GM23338 (cell line): ENCODE measurements around the gene PARP1. TPM values are rescaled to one million over a fixed set of nuclear protein-coding genes. Genes with fewer than 3 reads are reported as not detected.

Source experiments
- ATAC-seq: fragments of 200-7000 bp; cut with Tn5 transposase; 3 replicates; pipeline ENCODE4 v1.9.1; 2020
- DNase-seq: peaks from one replicate; pipeline ENCODE4 v3.0.0-alpha.2; 2015; ENCODE audit warnings: low spot score
- H2AFZ ChIP-seq: fragments of 200-600 bp; sonication (generic); 2 replicates; pipeline ENCODE4 v1.8.0; 2016; ENCODE audit warnings: antibody characterized with exemption, mild to moderate bottlenecking, moderate library complexity
- H3F3A ChIP-seq: fragments of 200-600 bp; sonication (generic); replicated peaks from 2 replicates; pipeline ENCODE4 v1.8.0; 2017; ENCODE audit warnings: antibody characterized with exemption, mixed run types, low read depth
- H3K27ac ChIP-seq: fragments of 200-600 bp; sonication (generic); 2 replicates; pipeline ENCODE4 v1.6.1; 2016; ENCODE audit warnings: low read depth
- H3K27me3 ChIP-seq: fragments of 200-600 bp; sonication (generic); 2 replicates; pipeline ENCODE4 v1.8.0; 2016; ENCODE audit warnings: mild to moderate bottlenecking, mixed run types, moderate library complexity; ENCODE audit not compliant: insufficient read depth
- H3K36me3 ChIP-seq: fragments of 200-600 bp; sonication (generic); 2 replicates; pipeline ENCODE4 v1.8.0; 2016; ENCODE audit warnings: mild to moderate bottlenecking; ENCODE audit not compliant: insufficient read depth
- H3K4me1 ChIP-seq: fragments of 200-600 bp; sonication (generic); 2 replicates; pipeline ENCODE4 v1.8.0; 2016; ENCODE audit warnings: mild to moderate bottlenecking, moderate library complexity; ENCODE audit not compliant: insufficient read depth
- H3K4me2 ChIP-seq: fragments of 200-600 bp; sonication (generic); 2 replicates; pipeline ENCODE4 v1.7.1; 2017; ENCODE audit warnings: mixed run types
- H3K4me3 ChIP-seq: fragments of 200-600 bp; sonication (generic); 2 replicates; pipeline ENCODE4 v1.6.1; 2016; ENCODE audit warnings: mixed run types
- H3K79me2 ChIP-seq: fragments of 200-600 bp; sonication (generic); replicated peaks from 2 replicates; pipeline ENCODE4 v1.8.0; 2017; ENCODE audit warnings: mild to moderate bottlenecking; ENCODE audit not compliant: insufficient read depth
- H3K9me2 ChIP-seq: fragments of 200-600 bp; sonication (generic); 2 replicates; pipeline ENCODE4 v1.8.0; 2017; ENCODE audit not compliant: insufficient read depth
- H4K20me1 ChIP-seq: fragments of 200-600 bp; sonication (generic); replicated peaks from 2 replicates; pipeline ENCODE4 v1.8.0; 2017; ENCODE audit warnings: mild to moderate bottlenecking; ENCODE audit not compliant: insufficient read depth
- H3K27ac Mint-ChIP-seq: 2 replicates; pipeline ENCODE4 v1.8.0; 2020; ENCODE audit warnings: inconsistent platforms, mild to moderate bottlenecking, moderate library complexity, mixed read lengths
- H3K27me3 Mint-ChIP-seq: 3 replicates; pipeline ENCODE4 v1.8.0; 2022; ENCODE audit warnings: low read depth, mild to moderate bottlenecking, moderate library complexity, mixed read lengths, inconsistent platforms; ENCODE audit not compliant: insufficient read depth, poor library complexity
- H3K36me3 Mint-ChIP-seq: 3 replicates; pipeline ENCODE4 v1.8.0; 2021; ENCODE audit warnings: low read depth, mild to moderate bottlenecking, inconsistent platforms, moderate library complexity, mixed read lengths
- H3K4me1 Mint-ChIP-seq: 3 replicates; pipeline ENCODE4 v1.8.0; 2020; ENCODE audit warnings: mild to moderate bottlenecking, inconsistent platforms, mixed read lengths
- H3K4me3 Mint-ChIP-seq: 3 replicates; pipeline ENCODE4 v1.8.0; 2021; ENCODE audit warnings: moderate library complexity, mild to moderate bottlenecking, inconsistent platforms, mixed read lengths
- H3K9me3 Mint-ChIP-seq: 3 replicates; pipeline ENCODE4 v1.8.0; 2020; ENCODE audit warnings: moderate library complexity, mild to moderate bottlenecking, inconsistent platforms, mixed read lengths
- CREB1 ChIP-seq: fragments of 250-450 bp; sonication (Bioruptor Pico); IDR thresholded peaks from 2 replicates; pipeline ENCODE4 v1.5.0; 2020; ENCODE audit warnings: low read depth, mild to moderate bottlenecking, moderate library complexity
- EZH2 ChIP-seq: fragments of 200-600 bp; sonication (generic); IDR thresholded peaks from one replicate; pipeline ENCODE4 v1.8.0; 2017; ENCODE audit warnings: antibody characterized with exemption, mild to moderate bottlenecking, low read depth; ENCODE audit not compliant: unreplicated experiment
- EZH2phosphoT487 ChIP-seq: fragments of 200-600 bp; sonication (generic); IDR thresholded peaks from one replicate; pipeline ENCODE4 v1.8.1; 2018; ENCODE audit warnings: antibody characterized with exemption; ENCODE audit not compliant: unreplicated experiment
- NANOG ChIP-seq: IDR thresholded peaks from 2 replicates; pipeline ENCODE4 v1.6.1; 2016; ENCODE audit warnings: antibody characterized with exemption, borderline replicate concordance
- REST ChIP-seq: IDR thresholded peaks from one replicate; pipeline ENCODE4 v1.6.1; 2018; ENCODE audit warnings: antibody characterized with exemption; ENCODE audit not compliant: unreplicated experiment
- STAT1 ChIP-seq: IDR thresholded peaks from one replicate; pipeline ENCODE4 v1.6.1; 2016; ENCODE audit warnings: antibody characterized with exemption; ENCODE audit not compliant: unreplicated experiment
- ZNF114 ChIP-seq: fragments of 250-450 bp; sonication (Bioruptor Pico); IDR thresholded peaks from 2 replicates; pipeline ENCODE4 v1.5.0; 2020; ENCODE audit warnings: mild to moderate bottlenecking, moderate library complexity
- ZNF462 ChIP-seq: fragments of 250-450 bp; sonication (Bioruptor Pico); IDR thresholded peaks from 2 replicates; pipeline ENCODE4 v1.5.0; 2020; ENCODE audit warnings: mild to moderate bottlenecking, moderate library complexity
- polyA plus RNA-seq: library from polyadenylated mRNA; unstranded; fragments of >200 nt; fragmentation: Nextera tagmentation; extraction: Ambion mirVana; gene quantifications from 2 replicates; pipeline ENCODE4 v1.2.1, GENCODE V29; 2016
- total RNA-seq: library from RNA; depleted of rRNA; stranded (reverse); fragments of >200 nt; shearing (Covaris generic); gene quantifications from 2 replicates; pipeline ENCODE4 v1.2.3, GENCODE V29; 2014
- TF ChIP-seq, protein P1 (sequence below), 2 experiments: fragments of 200-600 bp in 1 of 2; sonication (generic) in 1 of 2; conservative IDR thresholded peaks; 2 replicates each; pipeline versions ENCODE4 v1.5.1 to v1.6.1; 2016 to 2017; ENCODE audit warnings: antibody characterized with exemption in 2 of 2, low read depth in 2 of 2, mild to moderate bottlenecking in 2 of 2, moderate library complexity in 1 of 2

The PARP1 gene
- total and polyA plus RNA-seq, 2 experiments from 2014 or later = 877 to 1,082 TPM

- H3K36me3 Mint-ChIP-seq = peaks cover 5% of the 10 kb centered on the region; the same call in 2 of the 3 replicates
- DNase-seq (peak; percentile 93), ATAC-seq (peak; percentile 94)
- H3K4me1 Mint-ChIP-seq = peaks cover 22% of the 10 kb centered on the region
- H3K27ac Mint-ChIP-seq = no peak overlapping the region
- Histone ChIP-seq H3K27ac (no peak overlapping the region), H2AFZ (peak overlapping the region; percentile 93), H3K9me2 (0 out of 2 replicates have a peak, but pooled peaks cover 3% of the 10 kb centered on the region), H4K20me1 (no peaks in the 10 kb centered on the region), H3K36me3 (no peaks in the 10 kb centered on the region), H3K27me3 (no peaks in the 10 kb centered on the region), H3F3A (0 out of 2 replicates have a peak, but pooled peaks cover 5% of the 10 kb centered on the region), H3K4me2 (0 out of 2 replicates have a peak overlapping the region, but pooled peaks have one; percentile 28), H3K79me2 (no peaks in the 10 kb centered on the region), H3K4me1 (peaks cover 6% of the 10 kb centered on the region; the same call in 1 of the 2 replicates), H3K4me3 (no peak overlapping the region)
- H3K4me3 Mint-ChIP-seq = no peak overlapping the region
- TF ChIP-seq REST = no peak
- TF ChIP-seq, protein P1, sequence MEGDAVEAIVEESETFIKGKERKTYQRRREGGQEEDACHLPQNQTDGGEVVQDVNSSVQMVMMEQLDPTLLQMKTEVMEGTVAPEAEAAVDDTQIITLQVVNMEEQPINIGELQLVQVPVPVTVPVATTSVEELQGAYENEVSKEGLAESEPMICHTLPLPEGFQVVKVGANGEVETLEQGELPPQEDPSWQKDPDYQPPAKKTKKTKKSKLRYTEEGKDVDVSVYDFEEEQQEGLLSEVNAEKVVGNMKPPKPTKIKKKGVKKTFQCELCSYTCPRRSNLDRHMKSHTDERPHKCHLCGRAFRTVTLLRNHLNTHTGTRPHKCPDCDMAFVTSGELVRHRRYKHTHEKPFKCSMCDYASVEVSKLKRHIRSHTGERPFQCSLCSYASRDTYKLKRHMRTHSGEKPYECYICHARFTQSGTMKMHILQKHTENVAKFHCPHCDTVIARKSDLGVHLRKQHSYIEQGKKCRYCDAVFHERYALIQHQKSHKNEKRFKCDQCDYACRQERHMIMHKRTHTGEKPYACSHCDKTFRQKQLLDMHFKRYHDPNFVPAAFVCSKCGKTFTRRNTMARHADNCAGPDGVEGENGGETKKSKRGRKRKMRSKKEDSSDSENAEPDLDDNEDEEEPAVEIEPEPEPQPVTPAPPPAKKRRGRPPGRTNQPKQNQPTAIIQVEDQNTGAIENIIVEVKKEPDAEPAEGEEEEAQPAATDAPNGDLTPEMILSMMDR (conservative IDR thresholded peaks at IDR 0.05; ENCODE audit: low read depth in 2 of 2) = peak; percentile 75 to 86
- peaks cover 7% of the 10 kb centered on the region for H3K9me3 Mint-ChIP-seq
- peaks cover 4% of the 10 kb centered on the region for H3K27me3 Mint-ChIP-seq
These were observed 49.4 kb upstream of the PARP1 start for GRCh38 chr1:226457307-226457712.

GRCh38 chr1:226455843-226456242 lies 48.0 kb upstream of the PARP1 start:
- Mint-ChIP-seq H3K4me3 (no peak overlapping the region), H3K9me3 (no peaks in the 10 kb centered on the region), H3K4me1 (peaks cover 22% of the 10 kb centered on the region), H3K27me3 (peaks cover 6% of the 10 kb centered on the region), H3K27ac (no peak overlapping the region), H3K36me3 (no peaks in the 10 kb centered on the region)
- ATAC-seq (no peak), DNase-seq (no peak)
- Histone ChIP-seq H3K36me3 (no peaks in the 10 kb centered on the region), H3K27me3 (no peaks in the 10 kb centered on the region), H3K9me2 (0 out of 2 replicates have a peak, but pooled peaks cover 3% of the 10 kb centered on the region), H2AFZ (no peak overlapping the region), H3K4me3 (no peak overlapping the region), H3K4me1 (peaks cover 6% of the 10 kb centered on the region; the same call in 1 of the 2 replicates), H3K4me2 (no peak overlapping the region), H3K27ac (no peak overlapping the region), H3F3A (0 out of 2 replicates have a peak, but pooled peaks cover 5% of the 10 kb centered on the region), H4K20me1 (no peaks in the 10 kb centered on the region), H3K79me2 (no peaks in the 10 kb centered on the region)
- TF ChIP-seq NANOG = no peak
- no peak for TF ChIP-seq CREB1 (CRISPR knock-in tag)
- no peak for TF ChIP-seq STAT1
- TF ChIP-seq EZH2 = no peak
- no peak for TF ChIP-seq ZNF114 (CRISPR knock-in tag)
- no peak for TF ChIP-seq EZH2phosphoT487
- no peak for TF ChIP-seq ZNF462 (CRISPR knock-in tag)
